Inflammatory macrophage treated with lipopolysaccharide for 4 hours (primary cell): ENCODE results near the gene KPNA4.
A peak's percentile ranks its signal among the peaks of the same experiment; 100 is the strongest.
"Not testable (repeated sequence)": the region's sequence is repeated elsewhere in the genome, so short reads cannot be mapped to it uniquely, and the experiment has no call there.

ENCODE experiments used
- DNase-seq: peaks from one replicate; pipeline ENCODE4 v3.0.0-alpha.2; 2020

Gene KPNA4

GRCh38 chr3:160565442-160566403 lies at the start of gene KPNA4:
Gene KPNA4 (minus strand): TSS chr3:160565571. CDS start chr3:160565282, 289 bp downstream.
- DNase-seq: peak; percentile 99

GRCh38 chr3:160613661-160614060 lies 48.3 kb upstream of the KPNA4 start:
- DNase-seq: no peak

GRCh38 chr3:160612386-160613075 lies 47.2 kb upstream of the KPNA4 start:
- no peak for DNase-seq

- no peak for DNase-seq
Observed at GRCh38 chr3:160611141-160611540, 45.8 kb upstream of the KPNA4 start.

GRCh38 chr3:160608870-160609269 lies 43.5 kb upstream of the KPNA4 start:
- DNase-seq: no peak

- DNase-seq: no peak
Observed at GRCh38 chr3:160607826-160608225, 42.5 kb upstream of the KPNA4 start.

GRCh38 chr3:160605315-160605714 lies 39.9 kb upstream of the KPNA4 start:
- no peak for DNase-seq

GRCh38 chr3:160603845-160604244 lies 38.5 kb upstream of the KPNA4 start:
- not testable (repeated sequence) for DNase-seq

- DNase-seq: no peak
Observed at GRCh38 chr3:160602259-160602658, 36.9 kb upstream of the KPNA4 start.

GRCh38 chr3:160601288-160601687 lies 35.9 kb upstream of the KPNA4 start:
- no peak for DNase-seq

- no peak for DNase-seq
Observed at GRCh38 chr3:160598865-160599264, 33.5 kb upstream of the KPNA4 start.

- no peak for DNase-seq
Observed at GRCh38 chr3:160588023-160588422, 22.7 kb upstream of the KPNA4 start.

GRCh38 chr3:160587105-160587504 lies 21.7 kb upstream of the KPNA4 start:
- no peak for DNase-seq

- DNase-seq: no peak
Observed at GRCh38 chr3:160586679-160587078, 21.3 kb upstream of the KPNA4 start.

- no peak for DNase-seq
Observed at GRCh38 chr3:160583451-160583850, 18.1 kb upstream of the KPNA4 start.

GRCh38 chr3:160580938-160581337 lies 15.6 kb upstream of the KPNA4 start:
- no peak for DNase-seq

- DNase-seq: no peak
Observed at GRCh38 chr3:160577556-160578195, 12.3 kb upstream of the KPNA4 start.

- no peak for DNase-seq
Observed at GRCh38 chr3:160577093-160577492, 11.7 kb upstream of the KPNA4 start.

GRCh38 chr3:160576621-160577020 lies 11.2 kb upstream of the KPNA4 start:
- DNase-seq: no peak

- no peak for DNase-seq
Observed at GRCh38 chr3:160575589-160575988, 10.2 kb upstream of the KPNA4 start.

- no peak for DNase-seq
Observed at GRCh38 chr3:160574636-160575035, 9.3 kb upstream of the KPNA4 start.

GRCh38 chr3:160573955-160574525 lies 8.7 kb upstream of the KPNA4 start:
- DNase-seq: not testable (repeated sequence)
